HL-60 (cell line): Measurements from ENCODE around the gene PSMB7.

Experiments
- GABPA ChIP-seq: IDR thresholded peaks from 2 replicates; pipeline ENCODE4 v1.6.1; 2012; ENCODE audit warnings: low read depth
- POLR2AphosphoS5 ChIP-seq: IDR thresholded peaks from 2 replicates; pipeline ENCODE4 v1.6.1; 2012; ENCODE audit warnings: low read depth
- SPI1 ChIP-seq: IDR thresholded peaks from 2 replicates; pipeline ENCODE4 v1.6.1; 2012; ENCODE audit warnings: low read depth, mild to moderate bottlenecking, borderline replicate concordance
- TF ChIP-seq, protein P1 (sequence below): IDR thresholded peaks from 2 replicates; pipeline ENCODE4 v1.6.1; 2012; ENCODE audit warnings: low read depth; ENCODE audit not compliant: insufficient replicate concordance
- TF ChIP-seq, protein P2 (sequence below): IDR thresholded peaks from one replicate; pipeline ENCODE4 v1.5.1; 2011; ENCODE audit warnings: low read length, control low read depth, inconsistent platforms; ENCODE audit not compliant: insufficient read depth

DNA sequence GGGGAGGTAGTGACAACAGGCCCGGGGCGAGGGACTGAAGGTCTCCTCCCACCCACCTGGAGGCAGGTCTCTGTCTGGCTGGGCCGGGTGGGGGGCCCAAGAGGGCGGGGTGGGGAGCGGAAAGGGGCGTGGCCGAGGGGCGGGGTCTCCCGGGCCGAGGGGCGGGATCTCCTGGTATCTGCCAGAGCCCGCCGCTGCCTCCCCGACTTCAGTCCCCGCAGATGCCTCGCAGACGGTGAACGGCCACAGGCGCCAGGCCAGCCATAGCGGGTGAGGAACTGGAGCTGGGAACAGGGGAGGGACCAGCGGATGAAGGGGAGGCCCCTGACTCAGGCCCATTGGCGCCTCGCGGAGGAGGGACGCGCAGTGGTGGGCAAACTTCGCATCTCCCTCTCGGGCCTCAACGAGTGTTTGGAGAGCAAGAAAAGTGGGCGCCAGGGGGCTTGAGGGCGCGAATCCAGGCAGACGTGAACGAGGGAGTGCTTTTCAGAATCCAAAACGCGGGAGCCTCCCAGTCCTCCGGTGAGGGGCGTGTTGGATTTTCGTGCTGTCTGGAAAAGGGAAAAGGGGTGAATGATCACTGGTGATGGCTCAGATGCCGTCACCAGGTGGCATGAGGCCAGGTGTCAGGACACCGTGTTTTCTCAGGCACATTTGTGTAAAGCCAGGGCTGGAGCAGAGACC is 35.1 kb upstream of the PSMB7 start, which contains the start of gene ADGRD2:
- TF ChIP-seq, protein P1, sequence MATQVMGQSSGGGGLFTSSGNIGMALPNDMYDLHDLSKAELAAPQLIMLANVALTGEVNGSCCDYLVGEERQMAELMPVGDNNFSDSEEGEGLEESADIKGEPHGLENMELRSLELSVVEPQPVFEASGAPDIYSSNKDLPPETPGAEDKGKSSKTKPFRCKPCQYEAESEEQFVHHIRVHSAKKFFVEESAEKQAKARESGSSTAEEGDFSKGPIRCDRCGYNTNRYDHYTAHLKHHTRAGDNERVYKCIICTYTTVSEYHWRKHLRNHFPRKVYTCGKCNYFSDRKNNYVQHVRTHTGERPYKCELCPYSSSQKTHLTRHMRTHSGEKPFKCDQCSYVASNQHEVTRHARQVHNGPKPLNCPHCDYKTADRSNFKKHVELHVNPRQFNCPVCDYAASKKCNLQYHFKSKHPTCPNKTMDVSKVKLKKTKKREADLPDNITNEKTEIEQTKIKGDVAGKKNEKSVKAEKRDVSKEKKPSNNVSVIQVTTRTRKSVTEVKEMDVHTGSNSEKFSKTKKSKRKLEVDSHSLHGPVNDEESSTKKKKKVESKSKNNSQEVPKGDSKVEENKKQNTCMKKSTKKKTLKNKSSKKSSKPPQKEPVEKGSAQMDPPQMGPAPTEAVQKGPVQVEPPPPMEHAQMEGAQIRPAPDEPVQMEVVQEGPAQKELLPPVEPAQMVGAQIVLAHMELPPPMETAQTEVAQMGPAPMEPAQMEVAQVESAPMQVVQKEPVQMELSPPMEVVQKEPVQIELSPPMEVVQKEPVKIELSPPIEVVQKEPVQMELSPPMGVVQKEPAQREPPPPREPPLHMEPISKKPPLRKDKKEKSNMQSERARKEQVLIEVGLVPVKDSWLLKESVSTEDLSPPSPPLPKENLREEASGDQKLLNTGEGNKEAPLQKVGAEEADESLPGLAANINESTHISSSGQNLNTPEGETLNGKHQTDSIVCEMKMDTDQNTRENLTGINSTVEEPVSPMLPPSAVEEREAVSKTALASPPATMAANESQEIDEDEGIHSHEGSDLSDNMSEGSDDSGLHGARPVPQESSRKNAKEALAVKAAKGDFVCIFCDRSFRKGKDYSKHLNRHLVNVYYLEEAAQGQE, result no peak
- TF ChIP-seq, protein P2, sequence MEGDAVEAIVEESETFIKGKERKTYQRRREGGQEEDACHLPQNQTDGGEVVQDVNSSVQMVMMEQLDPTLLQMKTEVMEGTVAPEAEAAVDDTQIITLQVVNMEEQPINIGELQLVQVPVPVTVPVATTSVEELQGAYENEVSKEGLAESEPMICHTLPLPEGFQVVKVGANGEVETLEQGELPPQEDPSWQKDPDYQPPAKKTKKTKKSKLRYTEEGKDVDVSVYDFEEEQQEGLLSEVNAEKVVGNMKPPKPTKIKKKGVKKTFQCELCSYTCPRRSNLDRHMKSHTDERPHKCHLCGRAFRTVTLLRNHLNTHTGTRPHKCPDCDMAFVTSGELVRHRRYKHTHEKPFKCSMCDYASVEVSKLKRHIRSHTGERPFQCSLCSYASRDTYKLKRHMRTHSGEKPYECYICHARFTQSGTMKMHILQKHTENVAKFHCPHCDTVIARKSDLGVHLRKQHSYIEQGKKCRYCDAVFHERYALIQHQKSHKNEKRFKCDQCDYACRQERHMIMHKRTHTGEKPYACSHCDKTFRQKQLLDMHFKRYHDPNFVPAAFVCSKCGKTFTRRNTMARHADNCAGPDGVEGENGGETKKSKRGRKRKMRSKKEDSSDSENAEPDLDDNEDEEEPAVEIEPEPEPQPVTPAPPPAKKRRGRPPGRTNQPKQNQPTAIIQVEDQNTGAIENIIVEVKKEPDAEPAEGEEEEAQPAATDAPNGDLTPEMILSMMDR, result no peak
- TF ChIP-seq POLR2AphosphoS5 (no peak), GABPA (no peak), SPI1 (no peak)
